ENCODE results near the gene PKD1L1.

PKD1L1 gene

GRCh38 chr7:47962262-47962661 is 14.0 kb upstream of the PKD1L1 start:
- CTCF ChIA-PET: interaction anchor here (0.5 to 1.7 kb wide), 3 partner anchors 14 to 727 kb away, joined by 4 to 6 read pairs (median 4); partner anchors contain the start of gene PKD1L1
- Histone ChIP-seq H3K27ac (ENCODE audit: extremely low read depth, low read depth, low read length) (no peak overlapping the region), H3K36me3 (ENCODE audit: control insufficient read depth in 2 of 2, insufficient read depth in 1 of 2, low read length in 2 of 2) (peaks cover 35 to 73% of the 10 kb centered on the region in 2 experiments), H3K9me3 (ENCODE audit: control insufficient read depth, insufficient read depth, low read depth, low read length) (no peaks in the 10 kb centered on the region), H3K4me1 (ENCODE audit: control insufficient read depth, insufficient read depth, low read length) (no peaks in the 10 kb centered on the region), H3K4me3 (ENCODE audit: low read depth, low read length) (no peak overlapping the region)
- POLR2A ChIA-PET: no interaction called here
- TF ChIP-seq ZNF10 (tag by site-specific recombination; IDR thresholded peaks at IDR 0.05): no peak
- TF ChIP-seq REST (tag by site-specific recombination; IDR thresholded peaks at IDR 0.05): no peak
- no peak for TF ChIP-seq ZNF366 (tag by site-specific recombination; conservative IDR thresholded peaks at IDR 0.05)
- no peak for TF ChIP-seq ZNF211 (tag by site-specific recombination; IDR thresholded peaks at IDR 0.05; ENCODE audit: low read depth)
- no peak for TF ChIP-seq ZNF266 (tag by site-specific recombination; IDR thresholded peaks at IDR 0.05; ENCODE audit: low read depth)
- TF ChIP-seq ZNF214 (tag by site-specific recombination; IDR thresholded peaks at IDR 0.05; ENCODE audit: borderline replicate concordance): no peak
- no peak for TF ChIP-seq ZBTB7A (tag by site-specific recombination; IDR thresholded peaks at IDR 0.05; ENCODE audit: low read depth)
- no peak for TF ChIP-seq ZNF292 (tag by site-specific recombination; IDR thresholded peaks at IDR 0.05; ENCODE audit: borderline replicate concordance, low read depth)
- no peak for TF ChIP-seq PRDM1 (tag by site-specific recombination; IDR thresholded peaks at IDR 0.05)
- TF ChIP-seq ZNF175 (tag by site-specific recombination; IDR thresholded peaks at IDR 0.05): no peak
- no peak for TF ChIP-seq ZBTB26 (tag by site-specific recombination; optimal IDR thresholded peaks at IDR 0.05)

- ChIA-PET POLR2A (no interaction called here), CTCF (interaction anchor here (0.6 to 1.0 kb wide), 2 partner anchors 12 to 53 kb away, joined by 3 read pairs; no protein-coding TSS in a partner anchor)
- H3K4me1 ChIP-seq (ENCODE audit: control insufficient read depth, insufficient read depth, low read length): no peaks in the 10 kb centered on the region
- TF ChIP-seq ZFP69B (tag by site-specific recombination; IDR thresholded peaks at IDR 0.05) (no peak), ZNF707 (tag by site-specific recombination; IDR thresholded peaks at IDR 0.05) (no peak), HIC1 (tag by site-specific recombination; IDR thresholded peaks at IDR 0.05) (no peak), ZBTB1 (tag by site-specific recombination; IDR thresholded peaks at IDR 0.05) (no peak), ZNF354C (tag by site-specific recombination; IDR thresholded peaks at IDR 0.05; ENCODE audit: borderline replicate concordance, low read depth) (no peak)
- no peak overlapping the region for H3K4me3 ChIP-seq (ENCODE audit: low read depth, low read length)
- H3K27ac ChIP-seq (ENCODE audit: extremely low read depth, low read depth, low read length): no peak overlapping the region
- H3K36me3 ChIP-seq (ENCODE audit: control insufficient read depth in 2 of 2, insufficient read depth in 1 of 2, low read length in 2 of 2): peaks cover 16 to 47% of the 10 kb centered on the region in 2 experiments
- no peaks in the 10 kb centered on the region for H3K9me3 ChIP-seq (ENCODE audit: control insufficient read depth, insufficient read depth, low read depth, low read length)
These were observed 8.9 kb upstream of the PKD1L1 start for GRCh38 chr7:47957156-47957555.

Data from HEK293 (cell line).